Nucleus accumbens (tissue), 56 donors: ENCODE data around the gene SLC25A45.
A peak's percentile ranks its signal among the peaks of the same experiment; 100 is the strongest.

Experiments used
- DNase-seq, 56 donors: peaks; one replicate each; lab custom pipeline; 2025; lab: John Stamatoyannopoulos, UW

The SLC25A45 gene

GRCh38 chr11:65376138-65376713 lies 6.2 kb downstream of the SLC25A45 start:
- no peak for DNase-seq

DNA sequence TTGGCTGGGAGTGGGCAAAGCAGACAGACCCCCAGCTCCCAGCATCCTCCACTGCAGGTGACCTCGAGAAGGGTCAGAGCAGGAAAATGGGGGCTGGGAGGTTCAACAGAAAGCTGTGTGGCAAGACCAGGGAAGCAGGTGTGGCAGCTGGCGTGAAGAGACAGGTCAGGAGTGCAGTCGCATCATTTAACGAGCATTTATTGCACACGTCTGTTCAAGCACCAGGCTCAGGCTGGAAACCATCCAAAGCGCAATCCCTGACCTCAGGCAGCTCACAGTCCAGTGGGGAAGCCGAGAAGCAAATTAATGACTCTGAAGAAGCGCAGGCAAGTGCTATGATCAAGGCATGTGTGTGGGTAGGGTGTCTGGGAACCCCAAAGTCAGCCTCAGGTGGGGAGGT lies 7.4 kb downstream of the SLC25A45 start:
- DNase-seq, result no peak

DNA sequence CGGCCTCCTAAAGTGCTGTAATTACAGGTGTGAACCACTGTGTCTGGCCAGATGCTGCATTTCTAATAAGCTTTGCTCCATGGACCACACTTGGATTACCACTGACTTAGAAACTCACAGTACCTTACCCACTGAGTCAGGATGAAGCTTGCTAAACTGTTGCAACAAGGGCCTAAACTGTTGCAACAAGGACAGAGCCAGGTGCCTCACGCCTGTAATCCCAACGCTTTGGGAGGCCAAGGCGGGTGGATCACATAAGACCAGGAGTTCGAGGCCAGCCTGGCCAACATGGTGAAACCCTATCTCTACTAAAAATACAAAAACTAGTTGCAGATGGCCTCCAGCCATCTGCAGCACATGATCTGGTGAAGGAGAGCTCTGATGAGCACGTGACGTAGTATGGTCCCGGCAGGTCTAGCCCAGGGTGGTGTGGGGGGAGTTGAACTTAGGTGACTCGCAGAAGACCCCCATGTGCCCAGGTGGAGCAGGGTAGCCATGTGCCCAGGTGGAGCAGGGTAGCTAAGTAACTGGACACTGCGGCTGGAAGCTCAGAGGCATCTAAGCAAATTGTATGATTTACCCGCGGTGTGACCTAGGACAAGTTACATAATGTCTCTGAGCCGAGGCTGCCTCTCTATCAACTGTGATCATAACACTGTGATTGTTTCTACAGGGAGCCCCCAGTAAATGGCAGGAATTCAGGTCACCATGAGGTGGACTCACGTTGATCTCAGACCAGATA lies 8.4 kb downstream of the SLC25A45 start:
- no peak for DNase-seq

DNA sequence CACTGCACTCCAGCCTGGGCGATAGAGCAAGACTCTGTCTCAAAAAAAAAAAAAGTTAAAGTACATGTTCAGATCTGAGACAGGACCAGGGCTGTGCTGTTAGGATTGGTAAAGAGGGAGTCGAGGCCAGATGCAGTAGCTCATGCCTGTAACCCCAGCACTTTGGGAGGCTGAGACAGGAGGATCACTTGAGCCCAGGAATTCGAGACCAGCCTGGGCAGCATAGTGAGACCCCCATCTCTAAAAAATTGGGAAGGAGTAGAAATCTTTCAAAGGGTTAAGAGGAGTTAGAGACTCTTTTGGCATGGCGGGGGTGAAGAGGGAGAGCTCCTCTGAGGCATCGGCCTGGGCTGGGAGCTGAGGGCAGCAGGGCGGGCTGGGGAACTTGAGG lies 11.8 kb downstream of the SLC25A45 start:
- no peak for DNase-seq

DNA sequence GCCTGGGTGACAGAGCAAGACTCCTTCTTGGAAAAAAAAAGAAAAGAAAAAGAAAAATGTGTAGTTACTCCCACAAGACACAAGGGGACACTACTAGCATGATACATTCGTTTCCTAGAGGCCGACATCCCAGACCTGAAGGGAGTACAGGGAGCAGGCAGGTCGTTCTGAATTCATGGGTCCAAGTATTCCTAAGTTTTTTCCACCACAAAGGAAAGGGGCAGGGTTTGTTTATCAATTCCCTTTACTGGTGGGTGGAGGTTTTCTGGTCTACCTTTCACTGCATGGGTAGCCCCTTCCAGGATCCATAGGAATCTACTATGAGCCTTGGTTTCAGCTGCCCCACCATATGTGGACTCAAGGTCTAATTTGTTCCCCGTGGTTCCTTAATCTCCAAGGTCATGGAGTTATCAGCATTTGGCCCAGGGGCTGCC lies 16.1 kb downstream of the SLC25A45 start:
- DNase-seq, result peak in 12 of 56 donors; percentile 6 to 54 (median 16)

- DNase-seq, result no peak
Observed at GRCh38 chr11:65363770-65364169, 18.7 kb downstream of the SLC25A45 start.

DNA sequence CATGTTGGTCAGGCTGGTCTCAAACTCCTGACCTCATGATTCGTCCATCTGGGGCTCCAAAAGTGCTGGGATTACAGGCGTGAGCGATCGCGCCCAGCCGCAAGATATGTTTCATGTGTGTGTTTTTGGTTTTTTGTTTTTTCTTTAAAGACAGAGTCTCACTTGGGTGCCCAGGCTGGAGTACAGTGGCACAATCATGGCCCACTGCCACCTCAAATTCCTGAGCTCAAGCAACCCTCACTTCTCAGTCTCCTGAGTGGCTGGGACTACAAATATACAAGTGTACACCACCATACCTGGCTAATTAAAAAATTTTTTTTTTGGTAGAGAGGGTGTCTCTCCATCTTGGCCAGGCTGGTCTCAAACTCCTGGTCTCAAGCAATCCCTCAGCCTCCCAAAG lies 19.5 kb downstream of the SLC25A45 start:
- no peak for DNase-seq

GRCh38 chr11:65362320-65362931 lies 20.0 kb downstream of the SLC25A45 start:
- no peak for DNase-seq

DNA sequence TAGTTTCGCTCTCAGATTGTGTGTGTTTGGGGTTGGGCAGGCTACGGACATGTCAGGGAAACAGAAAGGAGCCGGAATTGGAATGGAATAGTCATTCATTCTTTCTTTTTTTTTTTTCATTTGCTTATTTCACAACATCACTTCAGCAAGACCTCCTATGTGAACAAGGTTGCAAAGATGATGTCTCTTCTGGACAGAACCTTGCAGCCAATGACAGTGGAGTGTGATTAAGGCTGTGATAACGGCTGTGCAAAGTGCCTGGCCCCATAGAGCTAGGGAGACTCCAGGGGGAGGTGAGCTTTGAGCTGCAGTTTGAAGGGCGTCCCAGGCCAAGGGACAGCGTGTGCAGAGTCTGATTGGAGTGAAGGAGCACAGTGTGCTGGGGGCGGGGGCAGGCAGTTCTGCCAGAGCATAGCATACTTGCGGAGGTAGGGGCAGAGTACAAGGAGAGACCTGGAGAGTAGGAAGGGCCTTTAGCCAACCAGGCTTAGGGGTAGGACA lies 24.5 kb downstream of the SLC25A45 start:
- DNase-seq, result no peak

DNA sequence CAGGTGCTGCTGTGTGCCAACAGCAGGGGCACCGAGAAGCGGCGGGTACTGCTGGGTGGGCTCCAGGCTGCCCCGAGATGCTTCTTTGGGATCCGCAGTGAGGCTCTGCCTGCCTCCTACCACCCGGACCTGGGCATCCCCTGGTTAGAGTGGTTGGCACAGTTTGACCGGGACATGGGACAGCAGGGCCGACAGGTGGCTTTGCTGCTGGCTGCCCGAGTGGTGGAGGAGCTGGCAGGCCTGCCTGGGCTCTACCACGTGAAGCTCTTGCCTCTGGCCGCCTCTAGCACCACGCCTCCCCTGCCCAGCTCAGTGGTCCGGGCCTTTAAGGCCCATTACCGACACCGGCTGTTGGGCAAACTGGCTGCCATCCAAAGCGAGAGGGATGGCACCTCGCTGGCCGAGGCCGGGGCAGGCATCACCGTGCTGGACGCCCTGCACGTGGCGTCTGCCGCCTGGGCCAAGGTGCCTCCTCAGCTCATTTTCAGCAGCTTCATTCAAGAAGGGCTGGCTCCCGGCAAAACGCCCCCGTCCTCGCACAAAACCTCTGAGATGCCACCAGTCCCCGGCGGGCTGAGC lies 26.0 kb downstream of the SLC25A45 start:
- no peak for DNase-seq

GRCh38 chr11:65355776-65356393 lies 26.6 kb downstream of the SLC25A45 start:
- DNase-seq, result peak in 28 of 56 donors; percentile 8 to 62 (median 32)

DNA sequence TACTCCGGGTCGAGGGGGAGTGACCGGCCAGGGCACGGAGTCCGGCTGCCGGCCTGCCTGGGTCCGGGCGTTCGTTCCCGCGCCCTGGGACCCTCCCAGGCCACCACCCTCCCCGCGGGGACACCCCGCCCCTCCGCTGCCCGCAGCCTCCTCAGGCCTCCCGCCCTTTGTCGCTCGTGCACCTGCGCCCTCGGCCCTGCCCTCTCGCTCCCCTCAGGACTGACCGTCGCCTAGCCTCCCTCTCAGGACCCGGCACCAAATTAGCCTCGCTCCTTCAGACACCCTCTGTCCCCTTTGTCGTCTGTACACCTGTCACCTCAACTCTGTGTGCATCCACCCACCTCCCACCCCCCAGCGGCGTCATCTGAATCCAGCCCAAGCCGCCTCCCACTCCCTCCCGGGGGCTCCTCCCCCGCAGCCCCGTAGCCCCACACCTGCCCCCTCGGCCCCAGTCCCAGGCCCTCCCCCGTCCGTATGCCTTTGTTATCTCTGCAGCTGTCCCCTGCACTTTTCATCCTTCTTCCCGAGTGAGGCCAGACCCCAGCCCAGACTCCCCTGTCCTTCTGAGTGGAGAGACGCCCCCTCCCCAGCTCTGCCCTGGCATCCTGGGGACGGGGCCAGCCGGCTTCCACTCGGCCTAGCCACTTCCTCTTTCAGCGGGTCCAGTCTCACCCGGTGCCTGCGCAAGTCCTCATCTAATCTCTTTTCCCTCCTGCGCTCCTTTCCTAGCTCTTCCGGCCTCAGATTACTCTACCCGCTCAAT lies 27.3 kb downstream of the SLC25A45 start:
- DNase-seq, result peak in 10 of 56 donors; percentile 16 to 65 (median 45)

DNA sequence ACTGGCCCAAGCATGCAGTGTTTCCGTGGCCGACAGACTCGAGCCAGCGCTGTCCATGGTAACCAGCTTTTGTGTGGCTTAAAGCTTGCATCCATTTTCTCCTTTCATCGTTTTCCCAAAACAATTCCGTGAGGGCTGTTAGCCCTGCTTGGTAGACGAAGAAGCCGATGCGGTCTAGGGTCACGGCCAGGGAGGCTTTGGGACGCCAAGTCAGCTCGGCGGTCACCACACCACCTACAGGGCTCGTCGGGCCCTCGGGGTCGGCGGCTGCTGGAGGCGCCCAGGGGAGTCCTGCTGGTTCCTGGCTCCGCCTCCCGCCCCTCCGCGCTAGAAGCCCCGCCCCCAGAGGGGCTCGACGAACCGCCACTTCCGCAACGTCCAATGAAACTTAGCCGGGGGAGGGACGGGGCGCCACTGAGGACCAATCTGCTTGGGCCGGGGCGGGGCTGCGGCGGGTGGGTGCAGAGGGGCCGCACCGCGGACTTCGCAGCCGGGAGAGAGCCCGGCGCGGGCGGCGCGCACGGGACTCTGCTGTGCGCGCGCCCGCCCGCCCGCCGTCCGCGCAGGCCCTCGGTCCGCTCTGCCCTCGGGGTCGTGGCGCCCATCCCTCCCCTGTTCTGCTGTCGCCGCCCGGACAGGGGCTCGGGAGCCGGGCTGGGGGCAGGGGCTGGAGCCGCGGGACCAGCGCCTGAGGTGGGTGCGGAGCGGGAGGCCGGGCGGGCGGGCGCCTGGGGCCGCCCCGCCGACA lies 28.0 kb downstream of the SLC25A45 start, which contains the start of gene TIGD3:
TSS of gene TIGD3 (plus strand) at position 487 of the 748 bp plus-strand sequence. CDS start 1,058 bp downstream, outside the sequence.
- peak; percentile 74 to 98 (median 94) for DNase-seq

GRCh38 chr11:65353900-65354264 lies 28.6 kb downstream of the SLC25A45 start:
- peak in 18 of 56 donors; percentile 22 to 62 (median 47) for DNase-seq

DNA sequence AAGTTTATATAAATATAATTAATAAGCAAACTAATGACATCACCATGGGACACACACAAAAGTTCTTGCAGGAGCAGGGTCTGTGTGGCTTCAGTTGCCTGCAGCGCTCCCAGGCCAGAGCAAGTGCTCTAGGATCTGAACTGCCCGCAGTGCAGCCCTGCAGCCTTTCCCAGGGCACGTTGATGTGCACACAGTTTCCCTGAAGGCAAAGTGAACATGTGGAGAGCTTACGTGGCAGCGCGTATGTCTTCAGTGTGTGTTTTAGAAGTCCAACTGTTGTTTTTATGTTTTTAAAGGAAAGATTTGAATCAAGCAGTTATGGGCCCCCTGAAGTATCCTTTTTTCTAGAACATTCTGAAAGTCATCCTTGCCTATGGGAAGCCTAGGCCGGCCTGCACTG lies 29.1 kb downstream of the SLC25A45 start:
- DNase-seq, result no peak

GRCh38 chr11:65352783-65353182 lies 29.7 kb downstream of the SLC25A45 start:
- DNase-seq, result no peak

- DNase-seq, result no peak
Observed at GRCh38 chr11:65351511-65351910, 30.9 kb downstream of the SLC25A45 start.

DNA sequence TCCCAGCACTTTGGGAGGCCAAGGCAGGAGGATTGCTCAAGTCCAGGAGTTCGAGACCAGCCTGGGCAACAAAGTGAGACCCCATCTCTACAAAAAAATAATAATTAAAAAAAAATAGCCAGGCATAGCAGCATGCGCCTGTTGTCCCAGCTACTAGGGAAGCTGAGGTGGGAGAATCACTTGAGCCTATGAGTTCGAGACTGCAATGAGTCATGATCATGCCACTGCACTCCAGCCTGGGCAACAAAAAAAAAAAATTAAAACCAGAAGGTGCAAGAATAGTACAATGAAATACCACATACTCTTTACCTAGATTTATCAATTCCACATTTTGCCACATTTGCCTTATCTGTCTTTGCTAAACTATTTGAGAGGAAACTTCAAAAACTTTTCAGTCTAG lies 40.6 kb downstream of the SLC25A45 start:
- DNase-seq, result no peak

- DNase-seq, result peak in 5 of 56 donors; percentile 10 to 52 (median 22)
Observed at GRCh38 chr11:65340226-65340625, 42.2 kb downstream of the SLC25A45 start.
